Right atrium auricular region (tissue), 2 donors: ENCODE data around the gene ITPK1. TPM values are rescaled to one million over a fixed set of nuclear protein-coding genes. Genes with fewer than 3 reads are reported as not detected.

Source experiments
- DNase-seq: peaks from one replicate; pipeline ENCODE4 v3.0.0-alpha.2; 2019; ENCODE audit warnings: low spot score
- H3K27ac ChIP-seq, 2 donors: fragments of 200-600 bp; sonication (generic); 1 replicate in 1 of 2; 2 replicates in 1 of 2; pipeline ENCODE4 v1.5.1; 2016 to 2019
- H3K27me3 ChIP-seq, 2 donors: fragments of 200-600 bp; sonication (generic); one replicate each; pipeline versions ENCODE4 v1.5.1 to v1.6.0; 2017 to 2019
- H3K36me3 ChIP-seq: fragments of 200-600 bp; sonication (generic); one replicate; pipeline ENCODE4 v1.5.1; 2016
- H3K4me1 ChIP-seq, 2 donors: fragments of 200-600 bp; sonication (generic); one replicate each; pipeline versions ENCODE4 v1.5.1 to v1.6.0; 2017 to 2019
- H3K4me3 ChIP-seq, 2 donors: fragments of 200-600 bp; sonication (generic); 1 replicate in 1 of 2; 2 replicates in 1 of 2; pipeline ENCODE4 v1.5.1; 2017 to 2019; ENCODE audit warnings: mild to moderate bottlenecking in 1 of 2, moderate library complexity in 1 of 2
- H3K9me3 ChIP-seq, 2 donors: fragments of 200-600 bp; sonication (generic); one replicate each; pipeline ENCODE4 v1.5.1; 2019
- total RNA-seq, 2 donors: library from RNA; depleted of rRNA; stranded (reverse); fragments of >200 nt; gene quantifications; one replicate each; pipeline ENCODE4 v1.1.0, GENCODE V29; 2016
- TF ChIP-seq, protein P1 (sequence below), 2 donors: fragments of 200-600 bp; sonication (generic); IDR thresholded peaks; one replicate each; pipeline ENCODE4 v1.5.1; 2019; ENCODE audit warnings: antibody characterized with exemption in 2 of 2

The ITPK1 gene
- total RNA-seq, 2 donors from 2014 or later = 58.3 to 76.0 TPM

DNA sequence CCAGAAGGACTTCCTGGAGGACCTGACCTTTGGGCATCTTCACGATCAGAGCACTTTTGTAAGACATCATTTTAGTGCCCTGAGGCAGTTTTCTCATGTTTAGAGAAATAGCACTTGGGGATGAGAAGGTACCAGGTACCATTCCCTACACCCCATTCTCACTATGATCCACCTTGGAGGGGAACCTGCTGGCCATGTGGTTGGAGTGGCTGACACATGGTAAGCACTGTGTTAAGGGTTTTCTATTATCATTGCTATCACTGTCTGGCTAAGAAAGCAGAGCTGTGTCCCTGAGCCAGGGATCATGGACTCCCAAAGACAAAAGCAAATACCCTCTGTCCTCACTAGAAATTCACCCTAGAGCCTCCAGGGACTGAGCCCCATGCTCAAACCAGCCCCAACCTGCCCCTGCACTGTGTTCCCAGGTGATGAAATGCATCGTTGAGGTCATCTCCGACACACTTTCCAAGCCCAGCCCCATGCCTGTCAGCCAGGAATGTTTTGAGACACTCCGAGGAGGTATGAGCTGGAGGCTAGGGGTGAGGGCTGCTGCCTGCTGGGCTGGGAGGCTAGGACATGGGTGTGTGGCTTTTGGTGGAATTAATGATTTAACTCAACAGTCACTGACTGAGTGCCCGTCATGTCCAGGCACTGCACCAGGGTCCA is 189.4 kb downstream of the ITPK1 start:
- no peak for DNase-seq

DNA sequence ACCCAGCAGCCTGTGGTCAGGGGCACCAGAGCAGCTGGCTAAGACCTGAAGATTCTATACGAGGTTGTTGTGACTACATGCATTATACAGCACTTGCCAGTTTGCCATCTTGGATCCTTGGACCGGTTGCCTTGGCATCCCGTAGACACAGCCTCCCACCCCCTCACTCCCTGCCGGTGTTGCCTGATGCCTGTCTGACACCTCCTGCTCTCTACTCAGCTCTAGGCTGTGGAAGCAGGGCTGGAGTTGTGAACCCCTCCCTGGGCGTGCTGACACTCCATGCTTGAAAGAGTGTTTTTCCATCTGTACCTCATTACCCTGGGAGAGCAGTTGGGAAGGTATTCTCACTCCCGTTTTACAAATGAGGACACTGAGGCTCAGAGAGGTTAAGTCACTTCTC is 190.3 kb downstream of the ITPK1 start:
- H3K27me3 ChIP-seq = no peaks in the 10 kb centered on the region

More for the DNA sequence above, 189.4 kb downstream of the ITPK1 start:
- H3K9me3 ChIP-seq = no peaks in the 10 kb centered on the region
- H3K4me3 ChIP-seq = no peak overlapping the region
- H3K27ac ChIP-seq = no peak overlapping the region
- no peaks in the 10 kb centered on the region for H3K27me3 ChIP-seq
- H3K4me1 ChIP-seq = no peaks in the 10 kb centered on the region
- H3K36me3 ChIP-seq = no peaks in the 10 kb centered on the region
- TF ChIP-seq, protein P1, sequence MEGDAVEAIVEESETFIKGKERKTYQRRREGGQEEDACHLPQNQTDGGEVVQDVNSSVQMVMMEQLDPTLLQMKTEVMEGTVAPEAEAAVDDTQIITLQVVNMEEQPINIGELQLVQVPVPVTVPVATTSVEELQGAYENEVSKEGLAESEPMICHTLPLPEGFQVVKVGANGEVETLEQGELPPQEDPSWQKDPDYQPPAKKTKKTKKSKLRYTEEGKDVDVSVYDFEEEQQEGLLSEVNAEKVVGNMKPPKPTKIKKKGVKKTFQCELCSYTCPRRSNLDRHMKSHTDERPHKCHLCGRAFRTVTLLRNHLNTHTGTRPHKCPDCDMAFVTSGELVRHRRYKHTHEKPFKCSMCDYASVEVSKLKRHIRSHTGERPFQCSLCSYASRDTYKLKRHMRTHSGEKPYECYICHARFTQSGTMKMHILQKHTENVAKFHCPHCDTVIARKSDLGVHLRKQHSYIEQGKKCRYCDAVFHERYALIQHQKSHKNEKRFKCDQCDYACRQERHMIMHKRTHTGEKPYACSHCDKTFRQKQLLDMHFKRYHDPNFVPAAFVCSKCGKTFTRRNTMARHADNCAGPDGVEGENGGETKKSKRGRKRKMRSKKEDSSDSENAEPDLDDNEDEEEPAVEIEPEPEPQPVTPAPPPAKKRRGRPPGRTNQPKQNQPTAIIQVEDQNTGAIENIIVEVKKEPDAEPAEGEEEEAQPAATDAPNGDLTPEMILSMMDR (IDR thresholded peaks at IDR 0.05) = no peak

DNA sequence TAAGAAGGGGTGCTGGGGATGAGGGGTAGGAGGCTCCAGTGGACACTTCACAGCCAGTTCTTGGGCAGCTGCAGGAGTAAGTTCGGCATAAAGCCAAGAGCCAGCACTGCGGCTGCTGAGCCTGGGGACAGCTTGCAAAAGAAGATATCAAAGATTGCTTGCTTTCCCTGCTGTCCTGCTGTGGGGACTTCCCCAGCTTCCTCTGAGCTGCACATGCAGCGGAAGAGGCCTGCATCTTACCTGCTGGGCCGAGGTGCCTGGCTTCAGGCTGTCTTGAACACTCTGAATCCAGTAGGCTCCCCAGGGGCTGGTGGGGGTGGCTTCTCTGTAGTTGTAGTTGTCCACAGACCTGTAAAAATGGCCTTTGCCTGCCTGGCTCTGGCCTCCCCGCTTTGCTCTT is 191.5 kb downstream of the ITPK1 start:
- no peaks in the 10 kb centered on the region for H3K36me3 ChIP-seq
- no peak for DNase-seq
- H3K4me1 ChIP-seq = no peaks in the 10 kb centered on the region
- H3K4me3 ChIP-seq = no peak overlapping the region
- no peaks in the 10 kb centered on the region for H3K9me3 ChIP-seq
- TF ChIP-seq, protein P1 (IDR thresholded peaks at IDR 0.05) = no peak
- H3K27me3 ChIP-seq = no peaks in the 10 kb centered on the region
- H3K27ac ChIP-seq = no peak overlapping the region

More for the DNA sequence above, 190.3 kb downstream of the ITPK1 start:
- TF ChIP-seq, protein P1 (IDR thresholded peaks at IDR 0.05) = no peak
- Histone ChIP-seq H3K36me3 (no peaks in the 10 kb centered on the region), H3K4me1 (no peaks in the 10 kb centered on the region), H3K9me3 (no peaks in the 10 kb centered on the region), H3K27ac (no peak overlapping the region), H3K4me3 (no peak overlapping the region)
- DNase-seq = no peak

DNA sequence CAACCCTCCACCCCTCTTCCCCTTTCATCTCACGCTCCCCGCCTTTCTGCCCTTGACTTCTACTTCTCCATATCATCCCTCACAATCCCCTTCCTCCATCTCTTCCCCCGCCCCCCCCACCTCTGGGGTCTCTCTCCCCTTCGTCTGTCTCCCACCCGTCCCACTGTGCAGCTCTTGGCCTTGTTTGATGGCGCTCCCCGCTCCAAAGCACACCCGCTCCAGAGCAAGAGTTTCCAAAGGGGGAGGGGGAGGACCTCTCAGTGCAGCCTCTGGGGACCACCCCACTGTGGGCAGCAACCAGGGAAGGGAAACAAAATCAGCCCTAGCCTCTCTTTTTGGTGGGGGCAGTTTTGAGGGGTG is 192.0 kb downstream of the ITPK1 start:
- Histone ChIP-seq H3K27ac (no peak overlapping the region), H3K27me3 (no peaks in the 10 kb centered on the region), H3K4me3 (no peak overlapping the region), H3K4me1 (no peaks in the 10 kb centered on the region), H3K9me3 (no peaks in the 10 kb centered on the region), H3K36me3 (no peaks in the 10 kb centered on the region)
- no peak for DNase-seq
- TF ChIP-seq, protein P1 (IDR thresholded peaks at IDR 0.05) = no peak

DNA sequence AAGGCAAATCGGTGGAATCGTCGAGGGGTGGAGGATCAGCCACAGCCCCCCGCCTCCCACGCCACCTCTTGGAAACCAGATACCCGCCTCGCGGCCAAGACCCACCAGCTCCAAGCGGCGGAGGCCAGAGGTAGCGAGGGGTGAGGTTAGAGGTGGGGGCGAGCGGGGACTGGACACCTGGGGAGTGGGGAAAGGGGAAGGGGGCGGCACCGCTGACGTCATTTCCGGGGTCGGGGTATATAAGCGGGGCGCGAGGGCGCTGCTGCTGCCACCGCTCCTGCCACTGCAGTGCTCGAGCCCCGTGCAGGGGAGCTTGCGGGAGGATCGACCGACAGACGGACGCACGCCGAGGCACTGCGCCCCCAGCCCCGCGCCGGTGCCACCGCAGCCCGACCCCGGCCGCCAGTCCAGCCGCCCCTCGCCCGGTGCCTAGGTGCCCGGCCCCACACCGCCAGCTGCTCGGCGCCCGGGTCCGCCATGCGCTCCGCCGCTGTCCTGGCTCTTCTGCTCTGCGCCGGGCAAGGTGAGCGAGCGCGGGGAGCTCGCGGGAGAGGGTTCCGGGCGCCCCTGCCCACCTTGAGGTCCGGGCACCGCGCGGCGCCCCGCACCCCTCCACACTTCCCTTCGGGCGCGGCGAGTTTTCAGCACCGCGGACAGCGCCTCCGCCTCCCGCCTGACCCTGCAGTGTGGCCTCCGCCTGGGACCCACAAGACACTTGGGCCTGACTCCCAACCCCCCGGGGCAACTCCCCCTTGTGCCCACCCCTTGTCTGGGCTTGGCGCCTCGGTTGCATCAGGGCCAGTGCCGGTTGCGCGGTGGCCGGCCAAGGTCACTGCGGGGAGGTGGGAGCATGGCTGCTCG is 192.6 kb downstream of the ITPK1 start, which contains the start of gene CHGA:
TSS of gene CHGA (plus strand) at position 268 of the 861 bp plus-strand sequence. CDS start at position 478, 210 bp downstream.
- no peaks in the 10 kb centered on the region for H3K9me3 ChIP-seq
- H3K36me3 ChIP-seq = no peaks in the 10 kb centered on the region
- H3K4me1 ChIP-seq = no peaks in the 10 kb centered on the region
- H3K27ac ChIP-seq = no peak within 1 kb of the TSS
- H3K27me3 ChIP-seq = no peaks in the 10 kb centered on the region
- no peak for DNase-seq
- H3K4me3 ChIP-seq = no peak within 1 kb of the TSS
- TF ChIP-seq, protein P1 (IDR thresholded peaks at IDR 0.05) = no peak
